Fibroblast of lung (primary cell): ENCODE data around the gene CALM1.

Experiments
- EZH2 ChIP-seq: IDR thresholded peaks from 2 replicates; pipeline ENCODE4 v1.5.1; 2012; ENCODE audit warnings: low read length, control low read depth, mild to moderate bottlenecking; ENCODE audit errors: missing control alignments
- TF ChIP-seq, protein P1 (sequence below), 2 donors: IDR thresholded peaks in 1 of 2; conservative IDR thresholded peaks in 1 of 2; 1 replicate in 1 of 2; 2 replicates in 1 of 2; pipeline ENCODE4 v1.5.1; 2011 to 2012; ENCODE audit warnings: low read length in 2 of 2, control low read depth in 1 of 2, inconsistent platforms in 1 of 2, low read depth in 1 of 2, mild to moderate bottlenecking in 1 of 2

GRCh38 chr14:90388982-90389381 lies 7.8 kb upstream of the CALM1 start:
- no peak for TF ChIP-seq EZH2
- TF ChIP-seq, protein P1, sequence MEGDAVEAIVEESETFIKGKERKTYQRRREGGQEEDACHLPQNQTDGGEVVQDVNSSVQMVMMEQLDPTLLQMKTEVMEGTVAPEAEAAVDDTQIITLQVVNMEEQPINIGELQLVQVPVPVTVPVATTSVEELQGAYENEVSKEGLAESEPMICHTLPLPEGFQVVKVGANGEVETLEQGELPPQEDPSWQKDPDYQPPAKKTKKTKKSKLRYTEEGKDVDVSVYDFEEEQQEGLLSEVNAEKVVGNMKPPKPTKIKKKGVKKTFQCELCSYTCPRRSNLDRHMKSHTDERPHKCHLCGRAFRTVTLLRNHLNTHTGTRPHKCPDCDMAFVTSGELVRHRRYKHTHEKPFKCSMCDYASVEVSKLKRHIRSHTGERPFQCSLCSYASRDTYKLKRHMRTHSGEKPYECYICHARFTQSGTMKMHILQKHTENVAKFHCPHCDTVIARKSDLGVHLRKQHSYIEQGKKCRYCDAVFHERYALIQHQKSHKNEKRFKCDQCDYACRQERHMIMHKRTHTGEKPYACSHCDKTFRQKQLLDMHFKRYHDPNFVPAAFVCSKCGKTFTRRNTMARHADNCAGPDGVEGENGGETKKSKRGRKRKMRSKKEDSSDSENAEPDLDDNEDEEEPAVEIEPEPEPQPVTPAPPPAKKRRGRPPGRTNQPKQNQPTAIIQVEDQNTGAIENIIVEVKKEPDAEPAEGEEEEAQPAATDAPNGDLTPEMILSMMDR (conservative IDR thresholded peaks at IDR 0.05 in 1 of 2, IDR thresholded peaks at IDR 0.05 in 1 of 2; ENCODE audit: low read depth in 1 of 2, low read length in 2 of 2) = no peak
